Natural killer cell (primary cell): Measurements from ENCODE around the gene GJA8. TPM values are rescaled to one million over a fixed set of nuclear protein-coding genes. Genes with fewer than 3 reads are reported as not detected.
"Not testable (repeated sequence)": the region's sequence is repeated elsewhere in the genome, so short reads cannot be mapped to it uniquely, and the experiment has no call there.

Source experiments
- ATAC-seq, 3 donors: fragments of 150-1000 bp in 2 of 3; fragments of 200-7000 bp in 1 of 3; cut with Tn5 transposase; 1 replicate in 1 of 3; 2 replicates in 2 of 3; pipeline ENCODE4 v1.10.0; 2021; ENCODE audit warnings: mild to moderate bottlenecking in 2 of 3, moderate library complexity in 2 of 3
- DNase-seq, 2 donors: peaks; one replicate each; pipeline versions ENCODE4 v3.0.0 to v3.0.0-alpha.2; 2013 to 2021; ENCODE audit warnings: mixed read lengths in 1 of 2
- H3K27ac ChIP-seq: one replicate; pipeline ENCODE4 v1.5.1; 2013; ENCODE audit warnings: mild to moderate bottlenecking, low read length
- H3K27me3 ChIP-seq: one replicate; pipeline ENCODE4 v1.6.1; 2013; ENCODE audit warnings: low read length; ENCODE audit not compliant: control insufficient read depth, insufficient read depth
- H3K36me3 ChIP-seq: one replicate; pipeline ENCODE4 v1.6.1; 2013; ENCODE audit warnings: low read length; ENCODE audit not compliant: control insufficient read depth, insufficient read depth
- H3K4me1 ChIP-seq: one replicate; pipeline ENCODE4 v1.6.1; 2013; ENCODE audit warnings: low read length; ENCODE audit not compliant: control insufficient read depth, insufficient read depth
- H3K4me3 ChIP-seq: one replicate; pipeline ENCODE4 v1.5.1; 2013; ENCODE audit warnings: low read length
- H3K9me3 ChIP-seq: one replicate; pipeline ENCODE4 v1.6.1; 2013; ENCODE audit warnings: low read length; ENCODE audit not compliant: control insufficient read depth, insufficient read depth
- H3K27ac Mint-ChIP-seq, 2 donors: one replicate each; pipeline ENCODE4 v1.8.0; 2022; ENCODE audit warnings: mild to moderate bottlenecking in 2 of 2, mixed read lengths in 2 of 2, moderate library complexity in 1 of 2
- H3K27me3 Mint-ChIP-seq, 2 donors: one replicate each; pipeline ENCODE4 v1.8.0; 2022; ENCODE audit warnings: low read depth in 2 of 2, mixed read lengths in 2 of 2
- H3K36me3 Mint-ChIP-seq: one replicate; pipeline ENCODE4 v1.8.0; 2022; ENCODE audit warnings: mixed read lengths
- H3K4me1 Mint-ChIP-seq, 2 donors: one replicate each; pipeline ENCODE4 v1.8.0; 2022; ENCODE audit warnings: mixed read lengths in 2 of 2
- H3K4me3 Mint-ChIP-seq: one replicate; pipeline ENCODE4 v1.8.0; 2022; ENCODE audit warnings: mild to moderate bottlenecking, moderate library complexity, mixed read lengths
- H3K9me3 Mint-ChIP-seq, 2 donors: one replicate each; pipeline ENCODE4 v1.8.0; 2022; ENCODE audit warnings: mixed read lengths in 2 of 2
- WGBS: methylation state at CpG from one replicate; pipeline ENCODE4 v1.1.7; 2013; ENCODE audit warnings: missing lambda C conversion rate; ENCODE audit not compliant: insufficient coverage; 5-methylcytosine and 5-hydroxymethylcytosine counted together
- intact Hi-C: fragments of 100-400 bp; cut with micrococcal nuclease; formaldehyde crosslinking; loops from one replicate; pipeline ENCODE4 v1.14.2; 2022
- total RNA-seq, 4 donors: library from RNA; stranded (reverse); fragments of 120-200 nt in 1 of 4; gene quantifications; one replicate each; pipeline versions ENCODE4 v1.2.3 to v1.2.4, GENCODE V29; 2013 to 2022

The GJA8 gene
- total RNA-seq, 3 donors from 2014 or later (not counting 1 experiment from before 2014, with no cell fraction given): not detected

DNA sequence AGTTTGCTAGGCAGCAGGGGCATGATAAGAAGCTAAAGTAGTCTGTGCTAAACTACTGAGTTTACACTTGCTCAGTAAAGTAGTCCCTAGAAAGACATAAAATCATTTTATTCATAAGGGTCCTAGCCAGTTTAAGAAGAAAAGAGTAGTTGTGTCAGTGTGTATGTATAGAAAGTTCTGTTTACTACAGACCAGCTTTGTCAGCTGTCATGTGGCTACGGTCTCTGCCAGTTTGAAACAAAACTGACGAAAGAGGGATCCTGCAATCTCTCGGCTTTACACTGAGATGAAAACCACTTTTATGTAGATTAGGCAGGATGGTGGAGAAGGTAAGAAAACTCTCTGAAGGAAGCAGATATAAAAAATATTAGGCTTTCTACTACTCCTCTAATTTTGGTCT lies 32.7 kb downstream of the GJA8 start:
- H3K36me3 ChIP-seq, ATAC-seq, intact Hi-C loops, H3K9me3 ChIP-seq, H3K9me3 Mint-ChIP-seq, DNase-seq, H3K4me1 ChIP-seq, H3K4me3 ChIP-seq, H3K27ac ChIP-seq, H3K27me3 ChIP-seq, H3K27ac Mint-ChIP-seq, H3K4me3 Mint-ChIP-seq, H3K36me3 Mint-ChIP-seq, H3K27me3 Mint-ChIP-seq: not testable (repeated sequence)
- WGBS: 80% methylated on average over 3 of the region's 3 CpGs
- H3K4me1 Mint-ChIP-seq: peaks cover 24 to 25% of the 10 kb centered on the region in 2 donors

DNA sequence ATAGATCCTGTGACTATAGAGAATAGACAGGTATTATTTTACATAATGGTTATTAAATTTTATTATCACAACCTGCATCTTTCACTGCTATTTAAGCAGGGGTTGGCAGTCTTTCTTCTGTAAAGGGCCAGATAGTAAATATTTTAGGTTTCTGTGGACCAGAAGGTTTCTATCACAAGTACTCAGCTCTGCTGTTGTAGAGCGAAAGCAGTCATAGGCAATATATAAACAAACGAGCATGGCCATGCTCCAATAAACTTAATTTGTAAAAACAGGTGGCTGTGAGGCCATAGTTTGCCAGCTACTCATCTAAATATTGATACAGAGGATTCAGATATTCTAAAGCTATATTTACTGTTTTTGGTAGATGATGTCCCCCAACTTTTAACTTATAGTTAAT lies 37.9 kb downstream of the GJA8 start:
- ATAC-seq, H3K9me3 ChIP-seq, H3K4me1 ChIP-seq, H3K4me3 ChIP-seq, H3K27ac Mint-ChIP-seq, H3K27ac ChIP-seq, H3K4me3 Mint-ChIP-seq, H3K9me3 Mint-ChIP-seq, H3K4me1 Mint-ChIP-seq, intact Hi-C loops, H3K36me3 Mint-ChIP-seq, H3K36me3 ChIP-seq, H3K27me3 Mint-ChIP-seq, H3K27me3 ChIP-seq, DNase-seq: not testable (repeated sequence)
- 94% methylated on average over 2 of the region's 2 CpGs for WGBS

GRCh38 chr1:147942563-147942962 lies 40.0 kb downstream of the GJA8 start:
- H3K9me3 ChIP-seq, H3K4me3 ChIP-seq, H3K27ac ChIP-seq, H3K9me3 Mint-ChIP-seq, intact Hi-C loops, H3K4me1 Mint-ChIP-seq, H3K36me3 ChIP-seq, H3K27me3 ChIP-seq, DNase-seq, H3K27ac Mint-ChIP-seq, H3K27me3 Mint-ChIP-seq, H3K4me1 ChIP-seq, H3K4me3 Mint-ChIP-seq, ATAC-seq, H3K36me3 Mint-ChIP-seq: not testable (repeated sequence)
- no CpG with 5 or more reads among the region's 1 CpG for WGBS

- H3K4me3 ChIP-seq, H3K4me1 Mint-ChIP-seq, H3K4me3 Mint-ChIP-seq, H3K4me1 ChIP-seq, H3K27ac ChIP-seq, DNase-seq, intact Hi-C loops, H3K27me3 ChIP-seq, H3K36me3 Mint-ChIP-seq, H3K27ac Mint-ChIP-seq, H3K9me3 ChIP-seq, H3K36me3 ChIP-seq, H3K27me3 Mint-ChIP-seq, ATAC-seq, H3K9me3 Mint-ChIP-seq: not testable (repeated sequence)
- 98% methylated on average over 22 of the region's 35 CpGs for WGBS
These were observed 46.9 kb downstream of the GJA8 start for GRCh38 chr1:147949517-147949916.

Other genes with a start within 250 kb of the GJA8 start
- gene ACP6, start 232.3 kb upstream of the GJA8 start, total RNA-seq: 1 to 10 TPM; 7.7 to 9.4 (median 7.8) TPM
- gene GJA5, start 142.2 kb upstream of the GJA8 start, total RNA-seq: not detected
- gene GPR89B, start 25.6 kb downstream of the GJA8 start, total RNA-seq: 10 to 100 TPM; 18.5 to 28.4 (median 24.5) TPM
- 10 to 100 TPM; 22.5 to 24.2 (median 22.6) TPM for gene NBPF11, start 249.5 kb downstream of the GJA8 start, total RNA-seq